ENCODE results near the gene PLCH2.

Gene PLCH2

GRCh38 chr1:2515763-2516080, 39.6 kb downstream of the PLCH2 start:
- TF ChIP-seq CTCF (IDR thresholded peaks at IDR 0.05; ENCODE audit: borderline replicate concordance, extremely low read depth, low read length, poor library complexity, severe bottlenecking) (no peak), EZH2 (IDR thresholded peaks at IDR 0.05; ENCODE audit: borderline replicate concordance, low read depth, low read length, severe bottlenecking) (no peak)
- no peak overlapping the region for H2AFZ ChIP-seq (ENCODE audit: low read depth, low read length)
- H3K27ac ChIP-seq (ENCODE audit: low read length), result no peak overlapping the region
- no peaks in the 10 kb centered on the region for H3K79me2 ChIP-seq (ENCODE audit: insufficient read depth, low read length)
- no peaks in the 10 kb centered on the region for H3K4me1 ChIP-seq (ENCODE audit: insufficient read depth, low read length)
- peaks cover 98% of the 10 kb centered on the region for H3K36me3 ChIP-seq (ENCODE audit: insufficient read depth, low read length)
- H3K9ac ChIP-seq (ENCODE audit: low read depth, low read length), result no peak overlapping the region
- H3K4me3 ChIP-seq (ENCODE audit: low read depth in 1 of 2, low read length in 2 of 2), result no peak overlapping the region
- ATAC-seq (ENCODE audit: insufficient read depth, low read depth), result no peak
- H3K9me3 ChIP-seq (ENCODE audit: insufficient read depth, low read length, severe bottlenecking), result no peaks in the 10 kb centered on the region
- DNase-seq, result no peak
- peaks cover 64% of the 10 kb centered on the region for H4K20me1 ChIP-seq (ENCODE audit: insufficient read depth, low read length)
- H3K4me2 ChIP-seq (ENCODE audit: insufficient read depth, low read length), result no peak overlapping the region
- H3K27me3 ChIP-seq (ENCODE audit: insufficient read depth, low read length, poor library complexity), result no peaks in the 10 kb centered on the region

DNA sequence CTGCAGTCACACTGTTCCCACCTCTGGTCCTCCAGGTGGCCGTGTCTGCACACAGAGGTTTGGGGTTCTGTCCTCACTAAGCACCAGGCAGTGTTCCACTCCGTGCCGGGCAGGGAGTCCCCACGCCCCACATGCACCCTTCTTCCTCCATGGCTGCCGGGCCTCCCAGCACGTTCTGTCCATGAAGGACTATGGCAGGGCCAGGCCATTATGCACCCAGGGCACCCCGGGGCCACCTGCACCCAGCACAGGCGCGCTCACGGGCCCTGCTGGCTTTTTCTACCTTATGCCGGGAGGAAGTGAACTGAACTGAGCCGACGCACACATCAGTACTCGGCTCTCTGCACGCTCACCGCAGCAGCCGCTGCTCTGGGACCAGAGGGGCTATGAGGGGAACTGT, 40.0 kb downstream of the PLCH2 start:
- Histone ChIP-seq H3K9ac (ENCODE audit: low read depth, low read length) (no peak overlapping the region), H4K20me1 (ENCODE audit: insufficient read depth, low read length) (peaks cover 68% of the 10 kb centered on the region), H3K27me3 (ENCODE audit: insufficient read depth, low read length, poor library complexity) (no peaks in the 10 kb centered on the region), H3K4me1 (ENCODE audit: insufficient read depth, low read length) (no peaks in the 10 kb centered on the region), H2AFZ (ENCODE audit: low read depth, low read length) (no peak overlapping the region), H3K9me3 (ENCODE audit: insufficient read depth, low read length, severe bottlenecking) (no peaks in the 10 kb centered on the region), H3K4me2 (ENCODE audit: insufficient read depth, low read length) (no peak overlapping the region), H3K36me3 (ENCODE audit: insufficient read depth, low read length) (peaks cover 98% of the 10 kb centered on the region), H3K79me2 (ENCODE audit: insufficient read depth, low read length) (0 out of 2 replicates have a peak, but pooled peaks cover 2% of the 10 kb centered on the region), H3K4me3 (ENCODE audit: low read depth in 1 of 2, low read length in 2 of 2) (no peak overlapping the region), H3K27ac (ENCODE audit: low read length) (no peak overlapping the region)
- no peak for ATAC-seq (ENCODE audit: insufficient read depth, low read depth)
- TF ChIP-seq EZH2 (IDR thresholded peaks at IDR 0.05; ENCODE audit: borderline replicate concordance, low read depth, low read length, severe bottlenecking) (no peak), CTCF (IDR thresholded peaks at IDR 0.05; ENCODE audit: borderline replicate concordance, extremely low read depth, low read length, poor library complexity, severe bottlenecking) (no peak)
- no peak for DNase-seq

DNA sequence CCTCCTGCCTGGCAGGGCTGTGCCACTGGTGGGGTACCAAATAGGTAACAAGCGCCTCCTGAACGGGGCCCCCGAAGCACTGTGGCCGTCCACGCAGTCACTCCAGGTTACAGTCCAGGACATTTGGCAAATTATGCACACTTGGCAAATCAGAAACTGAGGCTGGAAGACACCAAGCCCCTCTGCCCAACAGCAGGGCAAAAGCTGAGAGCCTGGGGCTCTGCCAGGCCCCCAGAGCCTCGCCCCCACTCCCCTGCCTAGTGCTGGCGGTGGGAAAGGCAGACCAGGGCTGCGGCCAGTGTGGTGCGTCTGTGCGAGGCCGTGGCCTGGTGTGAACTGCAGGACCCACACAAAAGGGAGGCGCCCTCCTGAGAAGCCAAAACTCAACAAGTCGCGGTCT, 40.9 kb downstream of the PLCH2 start:
- no peak for ATAC-seq (ENCODE audit: insufficient read depth, low read depth)
- Histone ChIP-seq H3K27ac (ENCODE audit: low read length) (no peak overlapping the region), H3K36me3 (ENCODE audit: insufficient read depth, low read length) (peaks cover 98% of the 10 kb centered on the region), H3K9ac (ENCODE audit: low read depth, low read length) (no peak overlapping the region), H3K27me3 (ENCODE audit: insufficient read depth, low read length, poor library complexity) (no peaks in the 10 kb centered on the region), H3K4me2 (ENCODE audit: insufficient read depth, low read length) (no peak overlapping the region), H3K79me2 (ENCODE audit: insufficient read depth, low read length) (peaks cover 9% of the 10 kb centered on the region), H4K20me1 (ENCODE audit: insufficient read depth, low read length) (peaks cover 72% of the 10 kb centered on the region), H3K9me3 (ENCODE audit: insufficient read depth, low read length, severe bottlenecking) (no peaks in the 10 kb centered on the region), H3K4me1 (ENCODE audit: insufficient read depth, low read length) (no peaks in the 10 kb centered on the region), H3K4me3 (ENCODE audit: low read depth in 1 of 2, low read length in 2 of 2) (no peak overlapping the region), H2AFZ (ENCODE audit: low read depth, low read length) (no peak overlapping the region)
- no peak for DNase-seq
- TF ChIP-seq EZH2 (IDR thresholded peaks at IDR 0.05; ENCODE audit: borderline replicate concordance, low read depth, low read length, severe bottlenecking) (no peak), CTCF (IDR thresholded peaks at IDR 0.05; ENCODE audit: borderline replicate concordance, extremely low read depth, low read length, poor library complexity, severe bottlenecking) (no peak)

- no peak for TF ChIP-seq EZH2 (IDR thresholded peaks at IDR 0.05; ENCODE audit: borderline replicate concordance, low read depth, low read length, severe bottlenecking)
- no peak for TF ChIP-seq CTCF (IDR thresholded peaks at IDR 0.05; ENCODE audit: borderline replicate concordance, extremely low read depth, low read length, poor library complexity, severe bottlenecking)
- H3K27ac ChIP-seq (ENCODE audit: low read length), result no peak overlapping the region
- H3K27me3 ChIP-seq (ENCODE audit: insufficient read depth, low read length, poor library complexity), result no peaks in the 10 kb centered on the region
- no peak for ATAC-seq (ENCODE audit: insufficient read depth, low read depth)
- H4K20me1 ChIP-seq (ENCODE audit: insufficient read depth, low read length), result peaks cover 79% of the 10 kb centered on the region
- H3K36me3 ChIP-seq (ENCODE audit: insufficient read depth, low read length), result peaks cover 93% of the 10 kb centered on the region
- no peak overlapping the region for H3K9ac ChIP-seq (ENCODE audit: low read depth, low read length)
- H3K4me2 ChIP-seq (ENCODE audit: insufficient read depth, low read length), result no peak overlapping the region
- peaks cover 19% of the 10 kb centered on the region for H3K79me2 ChIP-seq (ENCODE audit: insufficient read depth, low read length)
- no peak overlapping the region for H3K4me3 ChIP-seq (ENCODE audit: low read depth in 1 of 2, low read length in 2 of 2)
- no peaks in the 10 kb centered on the region for H3K9me3 ChIP-seq (ENCODE audit: insufficient read depth, low read length, severe bottlenecking)
- H3K4me1 ChIP-seq (ENCODE audit: insufficient read depth, low read length), result 0 out of 2 replicates have a peak, but pooled peaks cover under 1% of the 10 kb centered on the region
- H2AFZ ChIP-seq (ENCODE audit: low read depth, low read length), result no peak overlapping the region
- no peak for DNase-seq
These were observed 41.9 kb downstream of the PLCH2 start for GRCh38 chr1:2517966-2518365.

All from DND-41 (cell line).